K562 (cell line): Measurements from ENCODE around the gene SPATA2L. TPM values are rescaled to one million over a fixed set of nuclear protein-coding genes. Genes with fewer than 3 reads are reported as not detected.

ENCODE experiments used
- ATAC-seq: fragments of 200-7000 bp; cut with Tn5 transposase; 3 replicates; pipeline ENCODE4 v1.9.1; 2020; ENCODE audit warnings: moderate library complexity
- BruUV-seq: library from RNA; stranded (reverse); fragments of 400-500 nt; replicated peaks from 2 replicates; lab custom pipeline; 2021; lab: Mats Ljungman, UMichigan
- CTCF ChIA-PET: fragments of 300-600 bp; formaldehyde crosslinking; extraction: SDS; loops from one replicate; lab custom pipeline; 2021; ENCODE audit warnings: low intra/inter-chr PET ratio; lab: Yijun Ruan, JAX
- POLR2A ChIA-PET: fragments of 300-600, 350-650 bp; sonication (Branson Sonifier 250); formaldehyde crosslinking; extraction: SDS; loops from one replicate; lab custom pipeline; 2021; ENCODE audit warnings: antibody characterized with exemption, inconsistent platforms; lab: Yijun Ruan, JAX
- DNase-seq, 4 experiments: peaks; one replicate each; pipeline versions ENCODE4 v3.0.0 to v3.0.0-alpha.2; 2011 to 2018; ENCODE audit warnings: low spot score in 3 of 4, mixed read lengths in 3 of 4; ENCODE audit errors: extremely low read depth in 1 of 4
- FAIRE-seq: peaks from 2 replicates; lab custom pipeline; 2011; peaks lifted over from hg19 to GRCh38; lab: Jason Lieb, UNC
- H2AFZ ChIP-seq: 2 replicates; pipeline ENCODE4 v1.6.0; 2011; ENCODE audit warnings: low read depth, low read length, control low read depth, inconsistent platforms
- H3K27ac ChIP-seq: fragments of 200-600 bp; 3 replicates; pipeline ENCODE4 v1.8.0; 2011; ENCODE audit warnings: low read depth, mild to moderate bottlenecking, control low read depth, inconsistent platforms, low read length, moderate library complexity, mixed read lengths; ENCODE audit errors: extremely low read depth
- H3K27me3 ChIP-seq, 2 experiments: fragments of 300-600 bp in 1 of 2; 2 replicates in 1 of 2; 3 replicates in 1 of 2; pipeline versions ENCODE4 v1.6.0 to v1.8.0; 2011; ENCODE audit warnings: inconsistent platforms in 2 of 2, low read length in 2 of 2, mild to moderate bottlenecking in 1 of 2, mixed read lengths in 1 of 2, moderate library complexity in 1 of 2; ENCODE audit not compliant: control insufficient read depth in 2 of 2, insufficient read depth in 2 of 2
- H3K36me3 ChIP-seq: fragments of 300-600 bp; 3 replicates; pipeline ENCODE4 v1.8.0; 2011; ENCODE audit warnings: mild to moderate bottlenecking, low read length, inconsistent platforms; ENCODE audit not compliant: control insufficient read depth, insufficient read depth
- H3K4me1 ChIP-seq, 2 experiments: fragments of 200-600 bp in 1 of 2; replicated peaks in 1 of 2; 2 replicates in 1 of 2; 3 replicates in 1 of 2; pipeline versions ENCODE4 v1.5.1 to v1.8.0; 2011; ENCODE audit warnings: inconsistent platforms in 2 of 2, low read length in 2 of 2, mild to moderate bottlenecking in 1 of 2, mixed read lengths in 1 of 2, moderate library complexity in 1 of 2; ENCODE audit not compliant: control insufficient read depth in 2 of 2, insufficient read depth in 2 of 2
- H3K4me2 ChIP-seq: 2 replicates; pipeline ENCODE4 v1.6.1; 2011; ENCODE audit warnings: low read length, control low read depth, inconsistent platforms, mixed read lengths; ENCODE audit not compliant: insufficient read depth
- H3K4me3 ChIP-seq: fragments of 200-600 bp; sonication (generic), shearing (Covaris generic); 2 replicates; pipeline ENCODE4 v1.5.1; 2016; ENCODE audit warnings: control low read depth, inconsistent platforms
- H3K79me2 ChIP-seq: fragments of 200-600 bp; 3 replicates; pipeline ENCODE4 v1.8.0; 2011; ENCODE audit warnings: low read length, inconsistent platforms; ENCODE audit not compliant: control insufficient read depth, insufficient read depth
- H3K9ac ChIP-seq, 2 experiments: 2 replicates each; pipeline versions ENCODE4 v1.6.0 to v1.6.1; 2011; ENCODE audit warnings: low read depth in 2 of 2, low read length in 2 of 2, control low read depth in 1 of 2, inconsistent platforms in 1 of 2, mild to moderate bottlenecking in 1 of 2, mixed read lengths in 1 of 2; ENCODE audit not compliant: insufficient read depth in 1 of 2
- H3K9me1 ChIP-seq: one replicate; pipeline ENCODE4 v1.6.0; 2011; ENCODE audit warnings: inconsistent platforms, mild to moderate bottlenecking, low read length, moderate library complexity; ENCODE audit not compliant: control insufficient read depth, insufficient read depth
- H3K9me3 ChIP-seq: replicated peaks from 2 replicates; pipeline ENCODE4 v1.5.1; 2011; ENCODE audit warnings: low read depth, low read length, inconsistent platforms; ENCODE audit not compliant: control insufficient read depth, insufficient read depth
- H4K20me1 ChIP-seq: replicated peaks from 2 replicates; pipeline ENCODE4 v1.6.1; 2011; ENCODE audit warnings: low read length, inconsistent platforms, mixed read lengths; ENCODE audit not compliant: control insufficient read depth, insufficient read depth
- BHLHE40 ChIP-seq: IDR thresholded peaks from 2 replicates; pipeline ENCODE4 v1.6.1; 2011; ENCODE audit warnings: low read length, improper control_type of control experiment
- POLR2G ChIP-seq: fragments of 200-400 bp; formaldehyde crosslinking; IDR thresholded peaks from 2 replicates; pipeline ENCODE4 v1.6.1; 2017; ENCODE audit warnings: low read depth, mild to moderate bottlenecking, antibody characterized with exemption, low read length, moderate library complexity
- ZNF124 ChIP-seq: sonication (generic); formaldehyde crosslinking; IDR thresholded peaks from 2 replicates; pipeline ENCODE4 v1.8.1; 2022; ENCODE audit warnings: missing genetic modification reagents
- WGBS: fragments of 100-300 bp; shearing (Covaris generic); methylation state at CpG from one replicate; pipeline ENCODE4 v1.1.6; 2016; ENCODE audit warnings: low coverage, mixed read lengths; ENCODE audit not compliant: insufficient coverage; ENCODE audit errors: missing lambda C conversion rate; 5-methylcytosine and 5-hydroxymethylcytosine counted together
- in situ Hi-C: fragments of 300-500 bp; cut with MboI; formaldehyde crosslinking; loops from 4 replicates; pipeline ENCODE4 v1.15.0; 2018; ENCODE audit warnings: inconsistent platforms, mixed read lengths
- intact Hi-C: fragments of 100-400 bp; cut with micrococcal nuclease; formaldehyde crosslinking; loops from 2 replicates; pipeline ENCODE4 v1.14.2; 2022
- polyA plus RNA-seq, 8 experiments: library from polyadenylated mRNA; depleted of rRNA in 4 of 8; stranded (reverse) in 5 of 8; unstranded in 3 of 8; fragments of >200 nt; fragmentation: Nextera tagmentation in 2 of 8; fragmentation: Illumina TruSeq in 1 of 8; extraction: Ambion mirVana in 2 of 8; extraction: Trizol in 1 of 8; gene quantifications; 2 replicates each; pipeline versions ENCODE4 v1.2.1 to v1.2.3, GENCODE V29; 2011 to 2014; ENCODE audit warnings: inconsistent platforms in 1 of 8, missing spikeins in 1 of 8
- total RNA-seq, 7 experiments: library from RNA; depleted of rRNA in 6 of 7; stranded (reverse); fragments of >200 nt in 6 of 7; fragmentation: Illumina TruSeq in 2 of 7; extraction: Trizol in 2 of 7; gene quantifications; 2 replicates each; pipeline versions ENCODE4 v1.2.1 to v1.2.3, GENCODE V29; 2011 to 2021; ENCODE audit warnings: low replicate concordance in 1 of 7
- TF ChIP-seq, protein P1 (sequence below): fragments of 450-650 bp; IDR thresholded peaks from 2 replicates; pipeline ENCODE4 v1.6.1; 2018; ENCODE audit not compliant: partially characterized antibody

SPATA2L gene
- total and polyA plus RNA-seq, 9 of the 15 experiments (the other 6 are each of a cell fraction or from before 2014, with no cell fraction given), result 0.13 to 19.2 (median 4.8) TPM; not detected in 1

DNA sequence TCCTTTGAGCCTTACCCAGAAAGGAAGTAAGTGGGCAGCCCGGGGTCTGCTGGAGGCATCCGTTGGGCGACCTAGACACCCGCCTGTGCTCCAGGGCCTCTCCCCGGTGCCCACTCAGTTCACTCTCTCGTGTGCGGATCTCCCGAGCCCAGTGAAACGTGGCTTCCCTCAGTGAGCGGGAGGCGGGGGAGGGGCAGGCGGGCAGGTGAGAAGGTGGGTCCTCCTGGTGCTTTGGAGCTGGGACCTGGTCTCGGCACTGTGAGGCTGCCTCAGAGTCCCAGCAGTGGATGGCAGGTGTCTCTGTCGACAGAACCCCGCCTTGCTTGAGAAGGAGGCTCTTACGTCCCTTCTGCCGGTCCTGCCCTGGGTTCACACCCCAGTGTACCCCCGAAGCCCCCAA is 27.8 kb upstream of the SPATA2L start:
- H4K20me1 ChIP-seq, result no peaks in the 10 kb centered on the region

More for the DNA sequence above, 27.8 kb upstream of the SPATA2L start:
- H3K79me2 ChIP-seq, result peaks cover 14% of the 10 kb centered on the region
- no peak overlapping the region for H3K4me2 ChIP-seq
- intact Hi-C loops, result no loop called here
- CTCF ChIA-PET, result no interaction called here
- DNase-seq (no peak), FAIRE-seq (no peak)
- POLR2A ChIA-PET, result interaction anchor here (0.8 to 2.1 kb wide), 5 partner anchors 10 to 50 kb away, joined by 3 to 9 read pairs (median 4); no protein-coding TSS in a partner anchor
- H3K9ac ChIP-seq, result no peak overlapping the region
- H3K4me1 ChIP-seq, result peaks cover 0 to 17% of the 10 kb centered on the region in 2 experiments; a peak in 1 of 5 replicates
- TF ChIP-seq BHLHE40 (no peak), ZNF124 (CRISPR knock-in tag) (no peak), POLR2G (peak; percentile 8; the same call in 1 of the 2 replicates)
- TF ChIP-seq, protein P1, sequence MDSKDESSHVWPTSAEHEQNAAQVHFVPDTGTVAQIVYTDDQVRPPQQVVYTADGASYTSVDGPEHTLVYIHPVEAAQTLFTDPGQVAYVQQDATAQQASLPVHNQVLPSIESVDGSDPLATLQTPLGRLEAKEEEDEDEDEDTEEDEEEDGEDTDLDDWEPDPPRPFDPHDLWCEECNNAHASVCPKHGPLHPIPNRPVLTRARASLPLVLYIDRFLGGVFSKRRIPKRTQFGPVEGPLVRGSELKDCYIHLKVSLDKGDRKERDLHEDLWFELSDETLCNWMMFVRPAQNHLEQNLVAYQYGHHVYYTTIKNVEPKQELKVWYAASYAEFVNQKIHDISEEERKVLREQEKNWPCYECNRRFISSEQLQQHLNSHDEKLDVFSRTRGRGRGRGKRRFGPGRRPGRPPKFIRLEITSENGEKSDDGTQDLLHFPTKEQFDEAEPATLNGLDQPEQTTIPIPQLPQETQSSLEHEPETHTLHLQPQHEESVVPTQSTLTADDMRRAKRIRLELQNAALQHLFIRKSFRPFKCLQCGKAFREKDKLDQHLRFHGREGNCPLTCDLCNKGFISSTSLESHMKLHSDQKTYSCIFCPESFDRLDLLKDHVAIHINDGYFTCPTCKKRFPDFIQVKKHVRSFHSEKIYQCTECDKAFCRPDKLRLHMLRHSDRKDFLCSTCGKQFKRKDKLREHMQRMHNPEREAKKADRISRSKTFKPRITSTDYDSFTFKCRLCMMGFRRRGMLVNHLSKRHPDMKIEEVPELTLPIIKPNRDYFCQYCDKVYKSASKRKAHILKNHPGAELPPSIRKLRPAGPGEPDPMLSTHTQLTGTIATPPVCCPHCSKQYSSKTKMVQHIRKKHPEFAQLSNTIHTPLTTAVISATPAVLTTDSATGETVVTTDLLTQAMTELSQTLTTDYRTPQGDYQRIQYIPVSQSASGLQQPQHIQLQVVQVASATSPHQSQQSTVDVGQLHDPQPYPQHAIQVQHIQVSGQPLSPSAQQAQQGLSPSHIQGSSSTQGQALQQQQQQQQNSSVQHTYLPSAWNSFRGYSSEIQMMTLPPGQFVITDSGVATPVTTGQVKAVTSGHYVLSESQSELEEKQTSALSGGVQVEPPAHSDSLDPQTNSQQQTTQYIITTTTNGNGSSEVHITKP, result no peak
- TF ChIP-seq, all 486 proteins: peak for 1
- ATAC-seq, result no peak
- H3K4me3 ChIP-seq, result no peak overlapping the region
- H3K27ac ChIP-seq, result no peak overlapping the region
- H3K9me1 ChIP-seq, result no peaks in the 10 kb centered on the region
- H3K9me3 ChIP-seq, result no peaks in the 10 kb centered on the region
- no peaks in the 10 kb centered on the region for H3K27me3 ChIP-seq
- H3K36me3 ChIP-seq, result peaks cover 93% of the 10 kb centered on the region
- H2AFZ ChIP-seq, result no peak overlapping the region
- BruUV-seq, result no TSS peak
- WGBS, result 87% methylated on average over 10 of the region's 18 CpGs
- in situ Hi-C loops, result no loop called here
